Thoracic aorta (tissue), 2 donors: ENCODE results near the gene CNTNAP2. TPM values are rescaled to one million over a fixed set of nuclear protein-coding genes. Genes with fewer than 3 reads are reported as not detected.

ENCODE experiments used
- ATAC-seq: fragments of 150-250 bp; one replicate; pipeline ENCODE4 v1.8.0; 2017; ENCODE audit warnings: low read depth; ENCODE audit not compliant: insufficient number of reproducible peaks, low FRiP score
- DNase-seq: peaks from one replicate; pipeline ENCODE4 v3.0.0-alpha.2; 2020; ENCODE audit warnings: low spot score
- H3K27ac ChIP-seq, 2 donors: fragments of 200-600 bp; sonication (generic); 1 replicate in 1 of 2; 2 replicates in 1 of 2; pipeline ENCODE4 v1.5.1; 2016; ENCODE audit warnings: mild to moderate bottlenecking in 2 of 2, moderate library complexity in 2 of 2
- H3K27me3 ChIP-seq: fragments of 200-600 bp; sonication (generic); replicated peaks from 2 replicates; pipeline ENCODE4 v1.6.0; 2016; ENCODE audit warnings: mild to moderate bottlenecking; ENCODE audit not compliant: insufficient read depth
- H3K36me3 ChIP-seq: fragments of 200-600 bp; sonication (generic); one replicate; pipeline ENCODE4 v1.5.1; 2016
- H3K4me1 ChIP-seq, 2 donors: fragments of 200-600 bp; sonication (generic); 1 replicate in 1 of 2; 2 replicates in 1 of 2; pipeline versions ENCODE4 v1.5.1 to v1.6.0; 2016; ENCODE audit warnings: low read depth in 2 of 2, mild to moderate bottlenecking in 1 of 2; ENCODE audit not compliant: control insufficient read depth in 1 of 2
- H3K4me3 ChIP-seq: fragments of 200-600 bp; sonication (generic); 2 replicates; pipeline ENCODE4 v1.5.1; 2016; ENCODE audit warnings: mild to moderate bottlenecking
- H3K9me3 ChIP-seq: fragments of 200-600 bp; sonication (generic); 2 replicates; pipeline ENCODE4 v1.5.1; 2016
- total RNA-seq, 2 donors: library from RNA; depleted of rRNA; stranded (reverse); fragments of >200 nt; gene quantifications; one replicate each; pipeline versions ENCODE4 v1.1.0 to v1.2.3, GENCODE V29; 2016
- TF ChIP-seq, protein P1 (sequence below): fragments of 200-600 bp; sonication (generic); IDR thresholded peaks from one replicate; pipeline ENCODE4 v1.5.1; 2019; ENCODE audit warnings: antibody characterized with exemption

Gene CNTNAP2
- total RNA-seq, 2 donors from 2014 or later, result not detected

DNA sequence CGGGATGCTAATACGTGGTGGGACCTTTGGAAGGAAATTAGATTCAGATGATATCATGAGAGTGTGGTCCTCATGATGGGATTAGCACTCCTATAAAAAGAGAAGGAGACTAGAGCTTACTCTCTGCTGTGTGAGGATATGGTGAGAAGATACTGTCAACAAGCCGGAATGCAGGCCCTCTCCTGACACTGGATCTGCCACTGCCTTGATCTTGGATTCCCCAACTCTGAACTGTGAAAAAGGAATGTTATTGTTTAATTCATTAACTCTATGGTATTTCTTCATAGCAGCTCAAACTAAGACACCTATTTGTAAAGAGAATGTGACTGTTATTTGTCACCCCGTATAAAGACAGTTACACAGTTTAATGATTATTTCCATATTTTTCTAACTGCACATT is 1246.5 kb downstream of the CNTNAP2 start:
- no peak for ATAC-seq
- no peak for DNase-seq
- no peak overlapping the region for H3K27ac ChIP-seq
- TF ChIP-seq, protein P1, sequence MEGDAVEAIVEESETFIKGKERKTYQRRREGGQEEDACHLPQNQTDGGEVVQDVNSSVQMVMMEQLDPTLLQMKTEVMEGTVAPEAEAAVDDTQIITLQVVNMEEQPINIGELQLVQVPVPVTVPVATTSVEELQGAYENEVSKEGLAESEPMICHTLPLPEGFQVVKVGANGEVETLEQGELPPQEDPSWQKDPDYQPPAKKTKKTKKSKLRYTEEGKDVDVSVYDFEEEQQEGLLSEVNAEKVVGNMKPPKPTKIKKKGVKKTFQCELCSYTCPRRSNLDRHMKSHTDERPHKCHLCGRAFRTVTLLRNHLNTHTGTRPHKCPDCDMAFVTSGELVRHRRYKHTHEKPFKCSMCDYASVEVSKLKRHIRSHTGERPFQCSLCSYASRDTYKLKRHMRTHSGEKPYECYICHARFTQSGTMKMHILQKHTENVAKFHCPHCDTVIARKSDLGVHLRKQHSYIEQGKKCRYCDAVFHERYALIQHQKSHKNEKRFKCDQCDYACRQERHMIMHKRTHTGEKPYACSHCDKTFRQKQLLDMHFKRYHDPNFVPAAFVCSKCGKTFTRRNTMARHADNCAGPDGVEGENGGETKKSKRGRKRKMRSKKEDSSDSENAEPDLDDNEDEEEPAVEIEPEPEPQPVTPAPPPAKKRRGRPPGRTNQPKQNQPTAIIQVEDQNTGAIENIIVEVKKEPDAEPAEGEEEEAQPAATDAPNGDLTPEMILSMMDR, result no peak
- H3K36me3 ChIP-seq, result no peaks in the 10 kb centered on the region
- no peaks in the 10 kb centered on the region for H3K4me1 ChIP-seq
- H3K4me3 ChIP-seq, result no peak overlapping the region
- H3K9me3 ChIP-seq, result no peaks in the 10 kb centered on the region
- H3K27me3 ChIP-seq, result no peaks in the 10 kb centered on the region

DNA sequence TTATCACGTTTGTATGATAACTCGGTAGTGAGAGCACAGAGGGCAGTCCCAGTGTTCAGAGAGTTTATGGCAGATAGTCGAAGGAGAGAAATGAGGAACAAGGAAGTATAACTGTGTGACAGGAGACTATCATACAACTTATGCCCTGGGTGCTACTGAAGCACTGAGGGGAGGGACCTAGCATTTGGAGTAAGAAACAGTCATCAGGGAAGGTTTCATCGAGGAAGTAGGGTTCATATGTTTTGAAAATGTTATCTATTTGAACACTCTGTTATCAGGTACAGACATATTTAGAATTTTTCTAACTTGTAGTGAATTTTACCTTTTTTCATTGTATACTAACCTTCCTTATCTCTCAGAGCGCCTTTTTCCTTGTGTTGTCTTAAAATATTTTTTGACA is 1259.6 kb downstream of the CNTNAP2 start:
- H3K27ac ChIP-seq, result no peak overlapping the region
- TF ChIP-seq, protein P1, result no peak
- no peak for ATAC-seq
- H3K4me3 ChIP-seq, result no peak overlapping the region
- H3K4me1 ChIP-seq, result no peaks in the 10 kb centered on the region
- no peak for DNase-seq
- no peaks in the 10 kb centered on the region for H3K27me3 ChIP-seq
- H3K9me3 ChIP-seq, result no peaks in the 10 kb centered on the region
- H3K36me3 ChIP-seq, result no peaks in the 10 kb centered on the region

DNA sequence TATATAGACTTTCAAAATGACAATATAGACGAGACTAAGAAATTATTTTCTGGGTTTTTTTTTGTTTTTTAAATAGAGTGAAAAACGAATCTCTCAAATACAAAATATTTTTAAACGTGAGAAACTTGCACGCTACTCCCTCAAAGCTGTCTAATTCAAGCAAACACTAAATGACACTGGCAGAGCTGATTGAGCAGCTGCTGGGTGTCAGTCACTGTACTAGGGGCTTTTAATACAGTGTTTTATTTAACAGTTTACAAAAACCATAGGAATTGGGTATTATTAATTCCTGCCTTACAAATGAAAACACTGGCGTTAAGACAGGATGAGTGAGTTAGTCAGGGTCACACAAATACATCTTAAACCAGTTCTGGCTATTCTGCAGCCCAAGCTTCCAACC is 1264.3 kb downstream of the CNTNAP2 start:
- no peak for DNase-seq
- Histone ChIP-seq H3K4me1 (no peaks in the 10 kb centered on the region), H3K27me3 (no peaks in the 10 kb centered on the region), H3K27ac (no peak overlapping the region), H3K9me3 (no peaks in the 10 kb centered on the region), H3K36me3 (no peaks in the 10 kb centered on the region), H3K4me3 (no peak overlapping the region)
- no peak for ATAC-seq
- TF ChIP-seq, protein P1, result no peak

DNA sequence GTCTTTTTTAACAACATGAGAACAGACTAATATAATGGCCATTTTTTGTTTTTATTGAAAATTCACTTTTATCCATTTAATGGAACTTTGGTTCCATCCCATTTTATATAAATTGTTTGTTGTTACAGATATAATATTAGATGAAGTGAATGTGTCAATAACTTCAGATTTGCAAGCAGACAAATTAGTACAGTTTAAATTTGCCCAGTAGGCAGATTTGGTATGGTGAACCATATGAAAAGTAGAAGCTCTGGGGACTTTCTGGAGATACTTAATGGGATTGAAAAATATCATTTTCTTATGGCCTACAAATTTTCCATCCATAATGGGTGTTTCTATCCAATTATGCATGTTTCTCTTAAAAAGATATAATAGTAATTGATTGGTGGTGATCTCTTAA is 1277.7 kb downstream of the CNTNAP2 start:
- H3K27ac ChIP-seq, result no peak overlapping the region
- no peaks in the 10 kb centered on the region for H3K9me3 ChIP-seq
- no peak overlapping the region for H3K4me3 ChIP-seq
- TF ChIP-seq, protein P1, result no peak
- H3K4me1 ChIP-seq, result no peaks in the 10 kb centered on the region
- no peak for DNase-seq
- no peaks in the 10 kb centered on the region for H3K36me3 ChIP-seq
- no peak for ATAC-seq
- H3K27me3 ChIP-seq, result no peaks in the 10 kb centered on the region

DNA sequence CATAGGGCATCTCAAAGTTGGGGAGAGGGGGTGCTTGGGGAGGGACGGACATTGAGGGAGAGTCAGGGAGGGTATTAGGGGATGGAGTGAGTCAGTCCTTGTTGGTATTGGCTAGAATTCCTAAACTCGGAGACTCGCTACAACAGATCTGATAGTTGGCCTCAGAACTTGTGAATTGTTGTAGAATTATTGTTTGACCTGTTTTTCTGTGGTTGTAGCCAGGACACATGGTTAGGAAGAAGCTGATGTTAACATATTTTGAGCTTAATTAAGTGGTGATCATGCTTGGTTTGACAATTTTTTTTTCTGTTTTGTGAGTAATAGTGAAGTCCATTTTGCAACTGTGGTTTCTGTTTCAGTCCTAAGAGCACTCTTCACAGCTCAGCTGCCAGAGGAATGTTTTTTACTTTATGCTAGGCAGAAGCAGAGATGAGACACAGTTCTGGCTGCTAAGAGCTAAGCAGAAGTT is 1283.7 kb downstream of the CNTNAP2 start:
- Histone ChIP-seq H3K4me3 (no peak overlapping the region), H3K4me1 (no peaks in the 10 kb centered on the region), H3K9me3 (no peaks in the 10 kb centered on the region), H3K27ac (no peak overlapping the region), H3K36me3 (no peaks in the 10 kb centered on the region), H3K27me3 (no peaks in the 10 kb centered on the region)
- TF ChIP-seq, protein P1, result no peak
- no peak for DNase-seq
- ATAC-seq, result peak; percentile 18
